Measurements from ENCODE around the gene PARVA. TPM values are rescaled to one million over a fixed set of nuclear protein-coding genes. Genes with fewer than 3 reads are reported as not detected.

PARVA gene
- total RNA-seq, 1 donor from 2014 or later = 53.3 TPM

DNA sequence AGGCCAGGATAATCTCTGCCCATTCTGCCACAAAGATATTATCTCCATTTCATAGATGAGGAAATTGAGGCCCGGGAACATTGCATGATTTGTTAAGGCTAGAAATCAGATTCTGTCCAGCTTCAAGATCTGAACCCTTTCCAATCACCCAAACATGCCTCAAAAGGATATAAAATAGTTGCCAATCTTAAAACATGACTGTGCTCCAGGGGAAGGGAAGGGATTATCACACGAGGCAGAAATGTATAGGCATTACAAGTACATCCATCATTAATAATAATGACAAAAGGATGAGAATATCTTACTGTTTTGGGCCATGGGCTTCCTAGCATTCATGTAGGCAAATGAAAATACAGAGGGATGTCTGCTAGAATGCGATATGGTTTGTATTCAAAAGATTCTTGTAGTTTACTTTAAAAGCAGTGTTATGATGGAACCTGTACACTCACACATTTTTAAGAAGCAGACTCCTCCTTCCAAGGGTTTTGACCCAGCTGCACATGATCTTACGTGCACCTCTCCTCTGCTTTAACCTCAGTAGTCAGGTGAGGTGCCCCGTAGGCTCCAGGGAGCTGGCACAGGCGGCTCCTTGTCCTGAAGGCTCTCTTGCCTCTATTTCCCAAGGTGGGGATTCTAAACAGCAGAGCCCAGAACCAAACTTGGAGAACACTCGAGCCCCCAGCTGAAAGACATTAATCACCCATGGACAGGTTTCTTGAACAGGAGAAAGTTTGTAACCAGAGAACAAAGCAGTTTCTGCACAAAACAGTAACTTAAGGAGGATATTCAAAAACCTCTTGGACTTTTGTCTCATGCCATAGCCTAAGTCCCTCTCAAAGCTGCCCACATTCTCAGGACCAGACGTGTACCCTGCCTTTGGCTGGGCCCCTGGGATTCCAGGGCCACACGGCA lies 36.0 kb downstream of the PARVA start:
- TF ChIP-seq, protein P1, sequence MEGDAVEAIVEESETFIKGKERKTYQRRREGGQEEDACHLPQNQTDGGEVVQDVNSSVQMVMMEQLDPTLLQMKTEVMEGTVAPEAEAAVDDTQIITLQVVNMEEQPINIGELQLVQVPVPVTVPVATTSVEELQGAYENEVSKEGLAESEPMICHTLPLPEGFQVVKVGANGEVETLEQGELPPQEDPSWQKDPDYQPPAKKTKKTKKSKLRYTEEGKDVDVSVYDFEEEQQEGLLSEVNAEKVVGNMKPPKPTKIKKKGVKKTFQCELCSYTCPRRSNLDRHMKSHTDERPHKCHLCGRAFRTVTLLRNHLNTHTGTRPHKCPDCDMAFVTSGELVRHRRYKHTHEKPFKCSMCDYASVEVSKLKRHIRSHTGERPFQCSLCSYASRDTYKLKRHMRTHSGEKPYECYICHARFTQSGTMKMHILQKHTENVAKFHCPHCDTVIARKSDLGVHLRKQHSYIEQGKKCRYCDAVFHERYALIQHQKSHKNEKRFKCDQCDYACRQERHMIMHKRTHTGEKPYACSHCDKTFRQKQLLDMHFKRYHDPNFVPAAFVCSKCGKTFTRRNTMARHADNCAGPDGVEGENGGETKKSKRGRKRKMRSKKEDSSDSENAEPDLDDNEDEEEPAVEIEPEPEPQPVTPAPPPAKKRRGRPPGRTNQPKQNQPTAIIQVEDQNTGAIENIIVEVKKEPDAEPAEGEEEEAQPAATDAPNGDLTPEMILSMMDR (IDR thresholded peaks at IDR 0.05; ENCODE audit: unreplicated experiment) = no peak
- H3K4me1 Mint-ChIP-seq (ENCODE audit: unreplicated experiment) = peaks cover 13% of the 10 kb centered on the region
- no peaks in the 10 kb centered on the region for H3K9me3 Mint-ChIP-seq (ENCODE audit: unreplicated experiment)
- H3K27me3 Mint-ChIP-seq (ENCODE audit: unreplicated experiment) = no peaks in the 10 kb centered on the region
- H3K36me3 Mint-ChIP-seq (ENCODE audit: low read depth, unreplicated experiment) = no peaks in the 10 kb centered on the region
- H3K27ac Mint-ChIP-seq (ENCODE audit: unreplicated experiment) = no peak overlapping the region
- H3K4me3 Mint-ChIP-seq (ENCODE audit: unreplicated experiment) = no peak overlapping the region
- DNase-seq (ENCODE audit: low spot score) = no peak

DNA sequence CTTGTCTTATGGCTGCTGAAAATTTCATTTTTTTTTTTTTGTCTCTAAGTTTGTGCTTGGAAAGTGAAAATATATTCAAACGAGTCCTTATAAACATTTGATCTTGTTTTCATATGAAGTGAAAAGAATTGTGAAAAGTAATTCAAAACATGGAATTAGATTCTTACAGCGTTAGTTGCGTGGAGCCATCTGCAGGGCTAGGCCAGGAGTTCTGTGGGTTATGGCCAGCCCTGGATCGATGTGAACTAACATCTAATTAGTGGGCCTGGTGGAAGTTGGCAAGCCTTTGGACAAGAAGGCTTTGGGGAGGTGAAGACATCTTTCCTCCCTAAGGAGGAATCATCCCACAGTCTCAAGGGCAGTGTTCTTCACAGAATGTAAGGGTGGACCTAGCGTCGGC lies 37.2 kb downstream of the PARVA start:
- TF ChIP-seq, protein P1 (IDR thresholded peaks at IDR 0.05; ENCODE audit: unreplicated experiment) = no peak
- DNase-seq (ENCODE audit: low spot score) = no peak
- no peaks in the 10 kb centered on the region for H3K36me3 Mint-ChIP-seq (ENCODE audit: low read depth, unreplicated experiment)
- no peaks in the 10 kb centered on the region for H3K27me3 Mint-ChIP-seq (ENCODE audit: unreplicated experiment)
- H3K27ac Mint-ChIP-seq (ENCODE audit: unreplicated experiment) = no peak overlapping the region
- H3K4me3 Mint-ChIP-seq (ENCODE audit: unreplicated experiment) = no peak overlapping the region
- peaks cover 13% of the 10 kb centered on the region for H3K4me1 Mint-ChIP-seq (ENCODE audit: unreplicated experiment)
- no peaks in the 10 kb centered on the region for H3K9me3 Mint-ChIP-seq (ENCODE audit: unreplicated experiment)

DNA sequence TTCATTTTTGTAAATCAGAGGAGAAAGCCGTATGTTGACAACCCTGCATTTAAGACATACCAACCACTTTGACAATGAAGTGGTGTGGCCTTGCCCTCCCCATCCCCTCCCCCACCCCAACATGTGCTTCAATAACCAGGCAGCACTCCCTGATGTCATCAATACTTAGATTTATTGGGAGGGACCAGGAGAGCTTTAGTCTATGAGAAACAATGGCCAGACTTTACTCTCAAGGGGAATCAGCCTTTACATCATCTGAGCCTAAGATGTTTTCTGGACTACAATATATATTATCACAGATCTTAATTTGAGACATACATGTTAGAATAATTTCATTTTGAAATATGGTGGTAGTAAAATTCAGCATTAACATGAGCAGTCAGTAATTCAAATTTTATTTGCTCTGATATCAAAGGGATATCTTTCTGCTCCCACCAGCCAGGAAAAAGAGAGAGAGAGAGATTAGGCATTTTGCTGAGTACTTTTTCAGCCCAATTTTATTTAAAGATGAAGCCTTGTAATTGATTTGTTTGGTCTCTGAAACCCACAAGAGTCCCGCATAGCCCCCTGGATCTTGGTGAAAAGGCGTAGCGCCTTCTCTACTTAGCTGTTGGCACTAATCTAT lies 38.1 kb downstream of the PARVA start:
- no peak overlapping the region for H3K4me3 Mint-ChIP-seq (ENCODE audit: unreplicated experiment)
- H3K36me3 Mint-ChIP-seq (ENCODE audit: low read depth, unreplicated experiment) = no peaks in the 10 kb centered on the region
- peaks cover 13% of the 10 kb centered on the region for H3K4me1 Mint-ChIP-seq (ENCODE audit: unreplicated experiment)
- TF ChIP-seq, protein P1 (IDR thresholded peaks at IDR 0.05; ENCODE audit: unreplicated experiment) = no peak
- no peaks in the 10 kb centered on the region for H3K9me3 Mint-ChIP-seq (ENCODE audit: unreplicated experiment)
- no peaks in the 10 kb centered on the region for H3K27me3 Mint-ChIP-seq (ENCODE audit: unreplicated experiment)
- H3K27ac Mint-ChIP-seq (ENCODE audit: unreplicated experiment) = no peak overlapping the region
- DNase-seq (ENCODE audit: low spot score) = no peak

DNA sequence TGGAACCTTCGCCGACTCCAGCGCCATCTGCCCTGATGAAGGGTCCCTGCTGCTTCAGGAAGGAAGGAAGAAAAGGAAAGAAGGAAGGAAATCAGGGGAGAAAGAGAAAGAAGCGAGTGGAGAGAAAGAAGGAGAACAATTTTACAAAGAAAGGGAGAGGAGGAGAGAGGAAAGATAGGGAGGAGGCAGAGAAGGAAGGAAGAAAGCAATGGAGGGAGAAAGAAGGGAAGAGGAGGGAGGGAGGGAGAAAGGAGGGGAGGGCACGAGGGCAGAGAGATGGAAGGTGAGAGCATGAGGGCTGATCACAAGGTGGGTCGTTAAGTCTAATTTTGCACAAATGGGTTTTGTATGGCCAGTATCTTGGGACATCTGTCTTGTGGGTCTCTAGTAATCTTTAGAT lies 39.2 kb downstream of the PARVA start:
- Mint-ChIP-seq H3K4me3 (ENCODE audit: unreplicated experiment) (no peak overlapping the region), H3K4me1 (ENCODE audit: unreplicated experiment) (peaks cover 12% of the 10 kb centered on the region), H3K9me3 (ENCODE audit: unreplicated experiment) (no peaks in the 10 kb centered on the region), H3K36me3 (ENCODE audit: low read depth, unreplicated experiment) (no peaks in the 10 kb centered on the region), H3K27me3 (ENCODE audit: unreplicated experiment) (no peaks in the 10 kb centered on the region), H3K27ac (ENCODE audit: unreplicated experiment) (no peak overlapping the region)
- TF ChIP-seq, protein P1 (IDR thresholded peaks at IDR 0.05; ENCODE audit: unreplicated experiment) = no peak
- DNase-seq (ENCODE audit: low spot score) = no peak

All from endothelial cell (in vitro differentiated cells).